Ishikawa (cell line): Measurements from ENCODE around the gene RPL18.

Experiments
- EGR1 ChIP-seq: IDR thresholded peaks from 2 replicates; pipeline ENCODE4 v1.6.1; 2012
- EP300 ChIP-seq: IDR thresholded peaks from 2 replicates; pipeline ENCODE4 v1.6.1; 2012; ENCODE audit warnings: borderline replicate concordance
- MAX ChIP-seq: IDR thresholded peaks from 2 replicates; pipeline ENCODE4 v1.6.1; 2012
- RAD21 ChIP-seq: IDR thresholded peaks from 2 replicates; pipeline ENCODE4 v1.6.1; 2012; ENCODE audit warnings: low read depth
- REST ChIP-seq: IDR thresholded peaks from 2 replicates; pipeline ENCODE4 v1.6.1; 2012; ENCODE audit warnings: low read depth, mild to moderate bottlenecking
- TAF1 ChIP-seq: IDR thresholded peaks from 2 replicates; pipeline ENCODE4 v1.6.1; 2012; ENCODE audit warnings: low read depth, mild to moderate bottlenecking
- YY1 ChIP-seq: IDR thresholded peaks from 2 replicates; pipeline ENCODE4 v1.6.1; 2012; ENCODE audit warnings: low read depth
- ZBTB7A ChIP-seq: IDR thresholded peaks from 2 replicates; pipeline ENCODE4 v1.6.1; 2012; ENCODE audit warnings: low read depth

- TF ChIP-seq ZBTB7A (no peak), REST (no peak), YY1 (no peak), EP300 (no peak), EGR1 (no peak), TAF1 (no peak), MAX (no peak), RAD21 (no peak)
Observed at GRCh38 chr19:48596679-48597465, 22.1 kb downstream of the RPL18 start.
